MCF 10A (cell line): ENCODE measurements around the gene HLX. TPM values are rescaled to one million over a fixed set of nuclear protein-coding genes. Genes with fewer than 3 reads are reported as not detected.

Experiments used
- BruUV-seq: library from RNA; stranded (reverse); fragments of 400-500 nt; replicated peaks from 2 replicates; lab custom pipeline; 2021; lab: Mats Ljungman, UMichigan
- CTCF ChIA-PET: fragments of 300-600 bp; sonication (Branson Sonifier 250); formaldehyde crosslinking; extraction: SDS; loops from one replicate; lab custom pipeline; 2021; ENCODE audit warnings: antibody characterized with exemption, inconsistent platforms; lab: Yijun Ruan, JAX
- POLR2A ChIA-PET: fragments of 300-600, 350-650 bp; sonication (Branson Sonifier 250); formaldehyde crosslinking; extraction: SDS; loops from one replicate; lab custom pipeline; 2020; ENCODE audit warnings: antibody characterized with exemption, inconsistent platforms; lab: Yijun Ruan, JAX
- DNase-seq: peaks from one replicate; pipeline ENCODE4 v3.0.0-alpha.2; 2018; ENCODE audit not compliant: unreplicated experiment
- H3K27ac Mint-ChIP-seq: one replicate; pipeline ENCODE4 v1.8.0; 2022; ENCODE audit warnings: mild to moderate bottlenecking, low read depth, mixed read lengths; ENCODE audit not compliant: unreplicated experiment
- H3K27me3 Mint-ChIP-seq: one replicate; pipeline ENCODE4 v1.8.0; 2022; ENCODE audit warnings: mixed read lengths; ENCODE audit not compliant: insufficient read depth, unreplicated experiment
- H3K36me3 Mint-ChIP-seq: one replicate; pipeline ENCODE4 v1.8.0; 2022; ENCODE audit warnings: mild to moderate bottlenecking, moderate library complexity, mixed read lengths; ENCODE audit not compliant: insufficient read depth, unreplicated experiment
- H3K4me1 Mint-ChIP-seq: one replicate; pipeline ENCODE4 v1.8.0; 2022; ENCODE audit warnings: mixed read lengths; ENCODE audit not compliant: insufficient read depth, unreplicated experiment
- H3K4me3 Mint-ChIP-seq: one replicate; pipeline ENCODE4 v1.8.0; 2022; ENCODE audit warnings: mild to moderate bottlenecking, moderate library complexity, mixed read lengths; ENCODE audit not compliant: unreplicated experiment
- H3K9me3 Mint-ChIP-seq: one replicate; pipeline ENCODE4 v1.8.0; 2022; ENCODE audit warnings: mixed read lengths; ENCODE audit not compliant: unreplicated experiment
- CTCF ChIP-seq: fragments of 200-600 bp; IDR thresholded peaks from one replicate; pipeline ENCODE4 v1.8.0; 2022; ENCODE audit warnings: antibody characterized with exemption, mild to moderate bottlenecking; ENCODE audit not compliant: unreplicated experiment
- intact Hi-C: fragments of 100-400 bp; cut with micrococcal nuclease; formaldehyde crosslinking; loops from 2 replicates; pipeline ENCODE4 v1.14.1; 2022
- total RNA-seq: library from RNA; stranded (reverse); gene quantifications from 2 replicates; pipeline ENCODE4 v1.2.3, GENCODE V29; 2022

HLX gene
- total RNA-seq, 1 experiment from 2014 or later = 2.3 TPM

- H3K9me3 Mint-ChIP-seq = no peaks in the 10 kb centered on the region
- H3K27me3 Mint-ChIP-seq = no peaks in the 10 kb centered on the region
- no peaks in the 10 kb centered on the region for H3K4me1 Mint-ChIP-seq
- CTCF ChIA-PET = interaction anchor here (0.9 to 1.4 kb wide), 4 partner anchors 17 to 510 kb away, joined by 3 to 7 read pairs (median 4); no protein-coding TSS in a partner anchor
- POLR2A ChIA-PET = interaction anchor here (1.4 to 1.7 kb wide), 2 partner anchors 9 to 25 kb away, joined by 3 to 4 read pairs; no protein-coding TSS in a partner anchor
- TF ChIP-seq CTCF = no peak
- H3K36me3 Mint-ChIP-seq = no peaks in the 10 kb centered on the region
- peak; percentile 20 for DNase-seq
- H3K4me3 Mint-ChIP-seq = no peak overlapping the region
- no TSS peak for BruUV-seq
- no peak overlapping the region for H3K27ac Mint-ChIP-seq
- intact Hi-C loops = no loop called here
Measured at GRCh38 chr1:220926146-220926545, 46.9 kb downstream of the HLX start.

- POLR2A ChIA-PET = interaction anchor here (0.8 to 0.9 kb wide), 2 partner anchors 25 to 38 kb away, joined by 3 to 4 read pairs; no protein-coding TSS in a partner anchor
- no peak for DNase-seq
- no peaks in the 10 kb centered on the region for H3K9me3 Mint-ChIP-seq
Measured at GRCh38 chr1:220927442-220927841, 48.2 kb downstream of the HLX start.

GRCh38 chr1:220928320-220928719, 49.1 kb downstream of the HLX start:
- Mint-ChIP-seq H3K36me3 (no peaks in the 10 kb centered on the region), H3K27ac (no peak overlapping the region), H3K4me3 (no peak overlapping the region), H3K27me3 (no peaks in the 10 kb centered on the region), H3K9me3 (no peaks in the 10 kb centered on the region), H3K4me1 (no peaks in the 10 kb centered on the region)
- TF ChIP-seq CTCF = no peak
- ChIA-PET POLR2A (interaction anchor here (1.0 to 1.1 kb wide), 2 partner anchors 9 to 16 kb away, joined by 4 to 5 read pairs; no protein-coding TSS in a partner anchor), CTCF (interaction anchor here (0.8 to 1.3 kb wide), 4 partner anchors 17 to 275 kb away, joined by 3 to 4 read pairs (median 4); no protein-coding TSS in a partner anchor)
- intact Hi-C loops = no loop called here
- no peak for DNase-seq
- no TSS peak for BruUV-seq

More at GRCh38 chr1:220927442-220927841, 48.2 kb downstream of the HLX start:
- H3K27ac Mint-ChIP-seq = no peak overlapping the region
- intact Hi-C loops = no loop called here
- TF ChIP-seq CTCF = no peak
- H3K4me3 Mint-ChIP-seq = no peak overlapping the region
- BruUV-seq = no TSS peak
- CTCF ChIA-PET = interaction anchor here (1.1 to 1.3 kb wide), 2 partner anchors 53 to 276 kb away, joined by 3 read pairs; no protein-coding TSS in a partner anchor
- no peaks in the 10 kb centered on the region for H3K27me3 Mint-ChIP-seq
- no peaks in the 10 kb centered on the region for H3K4me1 Mint-ChIP-seq
- H3K36me3 Mint-ChIP-seq = no peaks in the 10 kb centered on the region

GRCh38 chr1:220928725-220929300, 49.6 kb downstream of the HLX start:
- Mint-ChIP-seq H3K27me3 (no peaks in the 10 kb centered on the region), H3K9me3 (no peaks in the 10 kb centered on the region), H3K36me3 (no peaks in the 10 kb centered on the region), H3K4me3 (no peak overlapping the region), H3K4me1 (no peaks in the 10 kb centered on the region), H3K27ac (no peak overlapping the region)
- intact Hi-C loops = no loop called here
- ChIA-PET POLR2A (interaction anchor here (0.6 to 1.1 kb wide), 4 partner anchors 10 to 115 kb away, joined by 3 to 5 read pairs (median 4); no protein-coding TSS in a partner anchor), CTCF (interaction anchor here (0.6 to 0.9 kb wide), 3 partner anchors 18 to 239 kb away, joined by 3 to 4 read pairs (median 4); no protein-coding TSS in a partner anchor)
- no peak for DNase-seq
- TF ChIP-seq CTCF = no peak
- BruUV-seq = no TSS peak
